SK-N-SH (cell line): Measurements from ENCODE around the gene NCKAP5. TPM values are rescaled to one million over a fixed set of nuclear protein-coding genes. Genes with fewer than 3 reads are reported as not detected.

Experiments used
- CTCF ChIA-PET: fragments of 300-600, 350-600 bp; formaldehyde crosslinking; extraction: SDS; loops from one replicate; lab custom pipeline; 2021; lab: Yijun Ruan, JAX
- POLR2A ChIA-PET: fragments of 350-600 bp; sonication (Branson Sonifier 250); formaldehyde crosslinking; extraction: SDS; loops from one replicate; lab custom pipeline; 2020; ENCODE audit warnings: antibody characterized with exemption, inconsistent platforms; lab: Yijun Ruan, JAX
- DNase-seq: peaks from one replicate; pipeline ENCODE4 v3.0.0; 2012
- H2AFZ ChIP-seq: fragments of 200-600 bp; sonication (generic); 2 replicates; pipeline ENCODE4 v1.8.1; 2016; ENCODE audit warnings: antibody characterized with exemption, mild to moderate bottlenecking, low read depth
- H3F3A ChIP-seq: fragments of 200-600 bp; sonication (generic); replicated peaks from 2 replicates; pipeline ENCODE3; 2016; ENCODE audit warnings: antibody characterized with exemption, mild to moderate bottlenecking; ENCODE audit not compliant: insufficient read depth
- H3K27ac ChIP-seq, 2 experiments: fragments of 200-500 bp in 1 of 2; fragments of 200-600 bp in 1 of 2; sonication (Bioruptor generic) in 1 of 2; sonication (generic), shearing (Covaris generic) in 1 of 2; 2 replicates each; pipeline versions ENCODE4 v1.5.1 to v1.6.1; 2014 to 2016; ENCODE audit warnings: low read depth in 2 of 2, inconsistent platforms in 1 of 2, low read length in 1 of 2, mild to moderate bottlenecking in 1 of 2, mixed read lengths in 1 of 2
- H3K27me3 ChIP-seq: fragments of 200-600 bp; sonication (generic), shearing (Covaris generic); 2 replicates; pipeline ENCODE4 v1.6.1; 2016; ENCODE audit warnings: mixed run types; ENCODE audit not compliant: insufficient read depth
- H3K36me3 ChIP-seq, 2 experiments: fragments of 200-500 bp in 1 of 2; fragments of 200-600 bp in 1 of 2; sonication (Bioruptor generic) in 1 of 2; sonication (generic) in 1 of 2; replicated peaks in 1 of 2; 2 replicates each; pipeline versions ENCODE3 to v1.5.1; 2014 to 2016; ENCODE audit warnings: low read length in 1 of 2, mild to moderate bottlenecking in 1 of 2; ENCODE audit not compliant: insufficient read depth in 2 of 2, control insufficient read depth in 1 of 2
- H3K4me1 ChIP-seq, 2 experiments: fragments of 200-500 bp in 1 of 2; fragments of 200-600 bp in 1 of 2; sonication (Bioruptor generic) in 1 of 2; sonication (generic), shearing (Covaris generic) in 1 of 2; 2 replicates each; pipeline versions ENCODE4 v1.5.1 to v1.6.1; 2014 to 2016; ENCODE audit warnings: low read depth in 1 of 2, low read length in 1 of 2, mixed run types in 1 of 2; ENCODE audit not compliant: insufficient read depth in 2 of 2, control insufficient read depth in 1 of 2
- H3K4me2 ChIP-seq: fragments of 200-600 bp; sonication (generic), shearing (Covaris generic); 2 replicates; pipeline ENCODE4 v1.6.1; 2017; ENCODE audit warnings: mixed run types
- H3K4me3 ChIP-seq, 2 experiments: fragments of 200-500 bp in 1 of 2; fragments of 200-600 bp in 1 of 2; sonication (Bioruptor generic) in 1 of 2; sonication (generic), shearing (Covaris generic) in 1 of 2; 2 replicates each; pipeline versions ENCODE4 v1.5.1 to v1.8.1; 2014 to 2016; ENCODE audit warnings: low read depth in 2 of 2, inconsistent platforms in 1 of 2, low read length in 1 of 2, mild to moderate bottlenecking in 1 of 2, mixed read lengths in 1 of 2, moderate library complexity in 1 of 2
- H3K79me2 ChIP-seq: fragments of 200-600 bp; sonication (generic); 2 replicates; pipeline ENCODE4 v1.8.1; 2017; ENCODE audit warnings: mild to moderate bottlenecking; ENCODE audit not compliant: insufficient read depth
- H3K9ac ChIP-seq: fragments of 200-600 bp; sonication (generic); 2 replicates; pipeline ENCODE4 v1.6.1; 2017; ENCODE audit warnings: mixed run types
- H3K9me2 ChIP-seq: fragments of 200-600 bp; sonication (generic); 2 replicates; pipeline ENCODE4 v1.6.1; 2017; ENCODE audit warnings: mixed run types
- H3K9me3 ChIP-seq: fragments of 200-600 bp; sonication (generic); 2 replicates; pipeline ENCODE4 v1.6.1; 2017; ENCODE audit warnings: mixed run types, mild to moderate bottlenecking, moderate library complexity
- H4K20me1 ChIP-seq: fragments of 200-600 bp; sonication (generic); 2 replicates; pipeline ENCODE4 v1.6.1; 2017; ENCODE audit warnings: mild to moderate bottlenecking, mixed run types; ENCODE audit not compliant: insufficient read depth
- ELF1 ChIP-seq: IDR thresholded peaks from 2 replicates; pipeline ENCODE4 v1.4.0; 2012
- EP300 ChIP-seq, 2 experiments: IDR thresholded peaks; 2 replicates each; pipeline versions ENCODE4 v1.4.0 to v1.6.1; 2012; ENCODE audit warnings: borderline replicate concordance in 1 of 2, low read depth in 1 of 2, low read length in 1 of 2
- EZH2phosphoT487 ChIP-seq: fragments of 200-600 bp; sonication (generic); IDR thresholded peaks from 2 replicates; pipeline ENCODE4 v1.6.1; 2017; ENCODE audit warnings: low read depth, mixed run types, mild to moderate bottlenecking, antibody characterized with exemption, moderate library complexity, borderline replicate concordance
- FOSL2 ChIP-seq: IDR thresholded peaks from 2 replicates; pipeline ENCODE4 v1.4.0; 2012; ENCODE audit warnings: low read depth, mild to moderate bottlenecking, moderate library complexity, borderline replicate concordance
- FOXM1 ChIP-seq: IDR thresholded peaks from 2 replicates; pipeline ENCODE4 v1.4.0; 2012; ENCODE audit warnings: low read depth, mild to moderate bottlenecking
- GABPA ChIP-seq: IDR thresholded peaks from 2 replicates; pipeline ENCODE4 v1.4.0; 2012; ENCODE audit warnings: low read depth, mild to moderate bottlenecking
- GATA2 ChIP-seq: sonication (generic); formaldehyde crosslinking; IDR thresholded peaks from 2 replicates; pipeline ENCODE4 v1.5.0; 2020; ENCODE audit warnings: mild to moderate bottlenecking, missing genetic modification reagents
- JUND ChIP-seq: IDR thresholded peaks from 2 replicates; pipeline ENCODE4 v1.4.0; 2012
- NFIC ChIP-seq: IDR thresholded peaks from 2 replicates; pipeline ENCODE4 v1.4.0; 2012; ENCODE audit warnings: borderline replicate concordance
- POLR2AphosphoS5 ChIP-seq: IDR thresholded peaks from 2 replicates; pipeline ENCODE4 v1.6.1; 2012; ENCODE audit warnings: low read depth, low read length
- RAD21 ChIP-seq: IDR thresholded peaks from 2 replicates; pipeline ENCODE4 v1.6.1; 2012; ENCODE audit warnings: mild to moderate bottlenecking, low read length
- RFX5 ChIP-seq: IDR thresholded peaks from 2 replicates; pipeline ENCODE4 v1.6.1; 2012; ENCODE audit warnings: mild to moderate bottlenecking, improper control_type of control experiment, low read length
- RXRA ChIP-seq: IDR thresholded peaks from 2 replicates; pipeline ENCODE4 v1.4.0; 2012; ENCODE audit warnings: low read depth, mild to moderate bottlenecking, borderline replicate concordance
- SMC3 ChIP-seq: IDR thresholded peaks from 2 replicates; pipeline ENCODE4 v1.6.1; 2012; ENCODE audit warnings: low read depth, low read length, improper control_type of control experiment
- TAF1 ChIP-seq: IDR thresholded peaks from 2 replicates; pipeline ENCODE4 v1.6.1; 2012; ENCODE audit warnings: low read depth, mild to moderate bottlenecking, low read length, moderate library complexity, borderline replicate concordance
- TCF12 ChIP-seq: IDR thresholded peaks from 2 replicates; pipeline ENCODE4 v1.4.0; 2012
- TEAD4 ChIP-seq: IDR thresholded peaks from 2 replicates; pipeline ENCODE4 v1.4.0; 2012; ENCODE audit warnings: mild to moderate bottlenecking, borderline replicate concordance; ENCODE audit not compliant: insufficient read depth
- USF1 ChIP-seq: IDR thresholded peaks from 2 replicates; pipeline ENCODE4 v1.4.0; 2012; ENCODE audit warnings: low read depth, borderline replicate concordance
- USF2 ChIP-seq: fragments of 150-350 bp; IDR thresholded peaks from 2 replicates; pipeline ENCODE4 v1.6.1; 2017; ENCODE audit warnings: antibody characterized with exemption, low read length, low read depth, borderline replicate concordance
- ZBTB33 ChIP-seq: IDR thresholded peaks from 2 replicates; pipeline ENCODE4 v1.4.0; 2012; ENCODE audit warnings: low read depth, borderline replicate concordance
- WGBS: methylation state at CpG from one replicate; pipeline ENCODE4 v1.1.6; 2017; ENCODE audit warnings: low lambda C conversion rate; 5-methylcytosine and 5-hydroxymethylcytosine counted together
- polyA plus RNA-seq, 3 experiments: library from polyadenylated mRNA; depleted of rRNA; stranded (reverse); fragments of >200 nt; gene quantifications; 2 replicates each; pipeline ENCODE4 v1.2.3, GENCODE V29; 2012

NCKAP5 gene
- polyA plus RNA-seq, 1 of the 3 experiments (the other 2 are of a cell fraction), result 0.02 TPM

- TF ChIP-seq SMC3 (no peak), NFIC (peak; percentile 43; the same call in 1 of the 2 replicates), EP300 (IDR thresholded peaks at IDR 0.05; ENCODE audit: borderline replicate concordance in 1 of 2, low read depth in 1 of 2, low read length in 1 of 2) (peak; percentile 22 to 95; a peak in 3 of 4 replicates), RAD21 (peak; percentile 1; the same call in 1 of the 2 replicates), TAF1 (no peak), GABPA (no peak), ELF1 (no peak), POLR2AphosphoS5 (peak; percentile 53; the same call in 1 of the 2 replicates)
These were observed 482.6 kb downstream of the NCKAP5 start (continued) for GRCh38 chr2:133085646-133086045.

DNA sequence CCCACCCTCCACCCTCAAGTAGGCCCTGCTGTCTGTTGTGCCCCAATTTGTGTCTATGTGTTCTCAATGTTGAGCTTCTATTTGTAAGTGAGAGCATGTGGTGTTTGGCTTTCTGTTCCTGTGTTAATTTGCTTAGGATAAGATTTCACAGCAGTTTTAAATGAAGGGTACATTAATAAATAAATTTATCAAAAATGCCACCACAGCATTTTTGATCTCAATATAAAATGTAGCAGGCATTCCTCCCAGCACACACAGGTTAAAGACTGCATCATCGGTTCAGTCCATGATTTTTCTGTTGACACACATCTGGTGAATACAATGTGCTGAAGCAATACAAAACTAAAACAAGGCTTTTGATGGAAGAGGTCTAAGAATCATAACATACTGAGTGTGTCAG, 486.2 kb downstream of the NCKAP5 start:
- no peak for DNase-seq
- Histone ChIP-seq H3K4me1 (peaks cover 0 to 8% of the 10 kb centered on the region in 2 experiments; a peak in 2 of 4 replicates), H3K9me3 (no peaks in the 10 kb centered on the region), H3F3A (no peaks in the 10 kb centered on the region), H3K4me3 (no peak overlapping the region), H2AFZ (no peak overlapping the region), H3K9ac (no peak overlapping the region), H3K27me3 (no peaks in the 10 kb centered on the region), H3K36me3 (no peaks in the 10 kb centered on the region), H4K20me1 (no peaks in the 10 kb centered on the region), H3K79me2 (no peaks in the 10 kb centered on the region), H3K27ac (no peak overlapping the region), H3K4me2 (no peak overlapping the region), H3K9me2 (no peaks in the 10 kb centered on the region)
- POLR2A ChIA-PET, result no interaction called here
- 89% methylated on average over 1 of the region's 1 CpG for WGBS
- TF ChIP-seq ZBTB33, result no peak
- TF ChIP-seq RXRA, result no peak
- no peak for TF ChIP-seq GABPA
- no peak for TF ChIP-seq EZH2phosphoT487
- no peak for TF ChIP-seq JUND
- no peak for TF ChIP-seq FOXM1
- no peak for TF ChIP-seq TCF12
- TF ChIP-seq TEAD4, result no peak
- no peak for TF ChIP-seq FOSL2
- TF ChIP-seq ELF1, result no peak
- no peak for TF ChIP-seq USF2
- no peak for TF ChIP-seq USF1
- TF ChIP-seq RFX5, result no peak
- no peak for TF ChIP-seq SMC3
- no peak for TF ChIP-seq POLR2AphosphoS5
- no peak for TF ChIP-seq GATA2 (CRISPR knock-in tag)
- CTCF ChIA-PET, result interaction anchor here (0.9 to 1.0 kb wide), 2 partner anchors 8 to 14 kb away, joined by 3 read pairs; no protein-coding TSS in a partner anchor
